ENCODE data around the gene GPC6.

GPC6 gene

DNA sequence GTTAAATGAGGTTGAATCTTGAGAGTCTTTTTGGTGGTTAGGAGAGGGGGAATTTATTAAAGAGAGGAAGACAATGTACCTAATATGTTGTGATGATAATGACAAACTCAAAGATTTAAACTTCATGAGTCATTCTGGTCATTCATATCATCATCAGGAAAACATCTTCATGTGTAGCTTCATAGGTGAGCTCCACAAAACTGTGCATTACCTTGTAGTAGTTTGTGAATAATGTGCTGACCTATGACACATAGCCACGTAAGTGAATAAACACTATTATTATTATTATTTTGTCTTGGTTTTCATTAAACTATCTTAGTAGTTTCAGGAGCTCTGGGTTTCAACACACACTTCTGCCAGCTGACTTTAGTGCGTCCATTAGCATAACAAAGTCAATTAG, 997 bp upstream of the GPC6 start:
- no peak for DNase-seq (ENCODE audit: low spot score in 2 of 2)
- no peaks in the 10 kb centered on the region for H3K36me3 Mint-ChIP-seq
- H3K9me3 Mint-ChIP-seq = peaks cover 3% of the 10 kb centered on the region

DNA sequence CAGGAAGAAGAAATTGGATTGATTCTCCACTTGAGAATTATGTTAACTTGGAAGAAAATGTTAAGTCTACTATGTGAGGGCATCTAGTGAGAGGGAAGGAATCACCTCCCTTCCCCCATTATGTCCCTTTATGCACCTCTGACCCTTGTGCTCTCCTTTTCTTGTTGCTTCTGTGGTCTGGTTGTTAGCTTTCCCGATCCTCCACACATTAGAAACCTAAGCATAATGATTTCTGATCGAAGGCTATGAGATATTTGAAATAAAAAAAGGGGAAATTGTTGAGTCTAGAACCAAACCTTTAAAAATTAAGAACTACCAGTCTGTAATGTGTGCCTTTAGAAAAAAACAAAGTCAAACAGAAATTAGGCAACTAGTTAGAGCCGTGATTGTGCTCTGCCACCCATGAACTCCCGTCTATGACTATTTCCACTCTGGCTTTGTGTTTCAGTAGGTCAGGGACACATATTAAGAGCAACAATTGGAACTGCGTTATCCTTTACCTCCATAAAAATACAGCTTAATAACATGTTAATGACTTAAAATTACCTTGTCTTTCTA, 463 bp upstream of the GPC6 start:
- ATAC-seq (no peak), DNase-seq (ENCODE audit: low spot score in 2 of 2) (no peak)
- Mint-ChIP-seq H3K36me3 (no peaks in the 10 kb centered on the region), H3K4me3 (no peak overlapping the region), H3K4me1 (peaks cover 7% of the 10 kb centered on the region), H3K9me3 (peaks cover 3% of the 10 kb centered on the region), H3K27ac (no peak overlapping the region)

More for the DNA sequence above, 997 bp upstream of the GPC6 start:
- no peak for ATAC-seq
- Mint-ChIP-seq H3K4me1 (peaks cover 7% of the 10 kb centered on the region), H3K27ac (no peak overlapping the region), H3K4me3 (no peak overlapping the region)

DNA sequence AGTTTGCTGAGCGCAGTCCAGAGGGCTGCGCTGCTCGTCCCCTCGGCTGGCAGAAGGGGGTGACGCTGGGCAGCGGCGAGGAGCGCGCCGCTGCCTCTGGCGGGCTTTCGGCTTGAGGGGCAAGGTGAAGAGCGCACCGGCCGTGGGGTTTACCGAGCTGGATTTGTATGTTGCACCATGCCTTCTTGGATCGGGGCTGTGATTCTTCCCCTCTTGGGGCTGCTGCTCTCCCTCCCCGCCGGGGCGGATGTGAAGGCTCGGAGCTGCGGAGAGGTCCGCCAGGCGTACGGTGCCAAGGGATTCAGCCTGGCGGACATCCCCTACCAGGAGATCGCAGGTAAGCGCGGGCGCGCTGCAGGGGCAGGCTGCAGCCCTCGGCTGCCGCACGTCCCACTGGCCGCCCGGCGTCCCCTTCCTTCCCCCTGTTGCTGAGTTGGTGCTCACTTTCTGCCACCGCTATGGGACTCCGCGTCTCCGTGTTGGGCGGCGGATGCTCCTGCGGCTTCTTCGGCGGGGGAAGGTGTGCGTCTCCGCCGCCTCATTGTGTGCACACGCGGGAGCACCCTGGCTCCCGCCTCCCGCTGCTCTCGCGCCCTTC, 772 bp downstream of the GPC6 start:
- Mint-ChIP-seq H3K4me1 (peaks cover 7% of the 10 kb centered on the region), H3K4me3 (no peak overlapping the region), H3K27ac (no peak overlapping the region), H3K36me3 (no peaks in the 10 kb centered on the region), H3K9me3 (peaks cover 3% of the 10 kb centered on the region)
- no peak for DNase-seq (ENCODE audit: low spot score in 2 of 2)
- no peak for ATAC-seq

DNA sequence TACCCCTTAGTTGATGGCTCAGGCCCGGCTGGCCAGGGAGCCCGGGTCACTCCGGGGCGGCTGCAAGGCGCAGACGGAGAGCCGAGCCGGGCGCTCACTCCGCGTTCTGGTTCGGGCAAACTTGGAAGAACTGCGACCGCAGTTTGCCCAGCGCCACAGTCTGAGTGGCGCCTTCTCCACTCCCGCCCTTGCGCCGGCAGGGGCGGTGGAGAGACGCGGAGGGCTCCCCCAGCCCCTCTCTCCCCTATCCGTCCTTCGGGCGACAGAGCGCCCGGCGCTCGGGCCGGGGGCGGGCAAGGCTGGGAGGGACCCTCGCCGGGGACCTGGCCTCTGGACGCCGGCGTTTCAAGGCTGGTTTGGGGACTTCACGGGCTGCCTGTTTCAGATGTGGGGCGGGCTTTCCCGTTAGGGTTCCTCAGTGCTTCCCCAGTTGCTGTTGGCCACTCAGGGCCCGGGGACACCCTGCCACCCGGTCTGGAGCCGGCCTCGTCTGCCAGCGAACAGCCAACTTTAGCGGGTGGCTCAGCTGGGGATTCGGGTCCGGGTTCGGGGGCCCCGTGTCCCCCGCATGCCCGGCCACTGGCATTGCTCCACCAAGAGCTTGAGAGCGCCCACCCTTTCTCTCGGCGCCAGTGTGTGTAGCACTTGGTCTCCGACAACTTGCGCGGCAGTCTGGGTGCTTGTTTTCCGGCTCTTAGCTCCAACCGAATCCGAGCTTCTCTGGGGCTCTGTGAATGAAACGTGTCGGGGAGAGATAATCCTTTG, 1.5 kb downstream of the GPC6 start:
- Mint-ChIP-seq H3K36me3 (no peaks in the 10 kb centered on the region), H3K27ac (no peak overlapping the region), H3K4me1 (peaks cover 7% of the 10 kb centered on the region), H3K9me3 (peaks cover 3% of the 10 kb centered on the region), H3K4me3 (no peak overlapping the region)
- DNase-seq (ENCODE audit: low spot score in 2 of 2) = no peak
- no peak for ATAC-seq

DNA sequence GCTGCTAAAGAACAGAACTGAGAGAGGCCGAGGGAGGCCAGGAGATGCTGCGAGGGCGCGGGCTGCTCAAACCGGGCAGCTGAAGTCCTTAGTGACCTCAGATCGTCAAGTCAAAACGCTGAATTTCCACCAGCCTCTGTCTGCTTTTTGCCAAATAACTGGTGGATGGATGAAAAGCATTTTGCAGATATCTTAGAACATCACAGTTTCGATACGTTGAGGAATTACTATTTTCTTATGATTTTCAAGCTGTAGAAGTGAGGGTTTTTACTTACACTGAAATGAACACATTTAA, 2.0 kb downstream of the GPC6 start:
- ATAC-seq (no peak), DNase-seq (ENCODE audit: low spot score in 2 of 2) (no peak)
- no peak overlapping the region for H3K4me3 Mint-ChIP-seq
- peaks cover 7% of the 10 kb centered on the region for H3K4me1 Mint-ChIP-seq
- H3K27ac Mint-ChIP-seq = no peak overlapping the region
- H3K36me3 Mint-ChIP-seq = no peaks in the 10 kb centered on the region
- peaks cover 3% of the 10 kb centered on the region for H3K9me3 Mint-ChIP-seq

DNA sequence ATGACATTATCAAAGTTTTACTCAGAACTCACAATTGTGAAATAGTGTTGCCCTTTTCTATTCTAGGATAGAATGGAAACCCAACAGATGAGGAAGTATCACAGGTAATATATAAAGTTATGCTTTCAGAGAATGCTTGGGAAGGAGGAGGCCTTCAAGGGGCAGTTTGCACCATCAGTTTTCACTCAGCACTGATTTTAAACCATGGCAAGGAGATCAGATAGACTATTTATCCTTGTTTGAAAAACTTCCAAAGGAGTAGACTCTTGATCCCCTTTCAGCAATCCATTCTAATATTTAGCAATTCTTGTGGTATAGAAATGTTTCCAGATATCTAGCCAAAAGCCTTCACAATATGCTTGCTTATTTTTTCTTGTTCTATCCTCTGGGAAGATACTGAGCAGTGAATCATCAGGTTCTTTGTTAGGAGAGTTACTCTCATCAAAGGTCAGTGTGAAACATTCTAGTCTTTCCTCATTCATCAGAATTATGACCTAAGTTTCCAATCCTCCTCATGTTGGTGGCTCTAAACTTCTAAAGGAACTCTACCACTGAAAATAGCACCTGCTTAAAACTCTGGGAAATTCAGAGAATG, 3.8 kb downstream of the GPC6 start:
- DNase-seq (ENCODE audit: low spot score in 2 of 2) (no peak), ATAC-seq (no peak)
- Mint-ChIP-seq H3K36me3 (no peaks in the 10 kb centered on the region), H3K4me1 (peaks cover 7% of the 10 kb centered on the region), H3K9me3 (peaks cover 4% of the 10 kb centered on the region), H3K4me3 (no peak overlapping the region), H3K27ac (no peak overlapping the region)

DNA sequence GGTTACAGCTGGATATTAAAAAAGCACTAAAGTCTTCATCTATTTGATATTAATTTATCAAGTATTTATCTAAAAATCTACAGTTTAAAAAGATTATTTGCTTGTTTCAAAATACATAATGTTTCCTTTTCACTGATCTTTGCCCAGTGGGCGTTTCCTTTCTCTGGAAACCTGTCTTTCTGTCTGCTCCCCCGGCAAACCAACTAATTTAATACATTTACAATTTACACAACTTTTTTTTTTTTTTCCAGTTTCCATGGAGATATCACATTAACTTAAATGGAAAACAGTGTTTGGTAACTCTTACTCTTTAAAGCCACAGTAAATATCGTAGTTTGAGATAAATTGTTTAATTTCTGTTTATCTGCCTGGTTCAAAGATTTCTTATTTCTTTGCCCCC, 5.3 kb downstream of the GPC6 start:
- H3K4me1 Mint-ChIP-seq = peaks cover 5% of the 10 kb centered on the region
- H3K27ac Mint-ChIP-seq = no peak overlapping the region
- no peak for DNase-seq (ENCODE audit: low spot score in 2 of 2)
- H3K9me3 Mint-ChIP-seq = peaks cover 4% of the 10 kb centered on the region
- H3K4me3 Mint-ChIP-seq = no peak overlapping the region
- no peak for ATAC-seq
- H3K36me3 Mint-ChIP-seq = no peaks in the 10 kb centered on the region

DNA sequence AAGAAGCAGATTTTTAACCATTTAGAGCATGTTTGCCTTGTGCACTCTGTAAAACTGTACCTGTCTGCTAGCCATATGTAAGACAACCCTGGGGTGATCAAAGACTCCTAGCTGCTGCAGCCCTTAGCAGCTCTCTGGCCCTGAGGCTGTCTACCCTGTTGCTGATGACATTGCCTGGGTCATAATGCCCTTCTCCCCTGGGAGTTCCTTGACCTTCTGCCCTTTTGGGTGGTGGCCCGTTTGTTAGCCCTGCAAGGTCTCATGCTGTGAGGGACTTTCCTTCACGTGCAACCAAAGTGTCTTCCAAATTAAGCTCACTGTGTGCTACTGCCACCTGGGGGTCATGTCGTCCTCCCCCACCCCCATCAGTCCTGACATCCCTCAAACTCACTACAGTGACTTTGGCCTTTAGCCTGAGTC, 7.4 kb downstream of the GPC6 start:
- DNase-seq (ENCODE audit: low spot score in 2 of 2) = no peak
- Mint-ChIP-seq H3K4me3 (no peak overlapping the region), H3K9me3 (peaks cover 6% of the 10 kb centered on the region), H3K36me3 (no peaks in the 10 kb centered on the region), H3K27ac (no peak overlapping the region), H3K4me1 (no peaks in the 10 kb centered on the region)
- no peak for ATAC-seq

DNA sequence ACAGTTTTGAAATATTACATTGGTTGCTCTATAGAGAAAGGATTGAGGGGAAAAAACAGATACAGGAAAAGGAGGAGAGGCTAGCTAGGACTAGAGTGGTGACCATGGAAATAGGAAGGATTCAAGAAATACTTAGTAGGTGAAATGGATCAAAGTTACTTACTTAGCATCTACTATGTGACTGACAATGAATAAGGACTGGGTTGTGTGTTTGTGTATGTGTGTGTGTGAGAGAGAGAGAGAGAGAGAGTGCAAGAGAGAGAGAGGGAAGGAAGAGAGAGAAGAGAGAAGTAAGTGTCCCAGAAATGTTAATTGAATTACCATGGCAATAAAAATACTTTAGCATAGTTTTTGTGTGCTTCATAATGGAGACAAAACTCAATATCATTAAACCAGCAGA, 7.9 kb downstream of the GPC6 start:
- Mint-ChIP-seq H3K9me3 (peaks cover 11% of the 10 kb centered on the region), H3K4me3 (no peak overlapping the region), H3K27ac (no peak overlapping the region), H3K4me1 (no peaks in the 10 kb centered on the region), H3K36me3 (no peaks in the 10 kb centered on the region)
- DNase-seq (ENCODE audit: low spot score in 2 of 2) (no peak), ATAC-seq (no peak)

DNA sequence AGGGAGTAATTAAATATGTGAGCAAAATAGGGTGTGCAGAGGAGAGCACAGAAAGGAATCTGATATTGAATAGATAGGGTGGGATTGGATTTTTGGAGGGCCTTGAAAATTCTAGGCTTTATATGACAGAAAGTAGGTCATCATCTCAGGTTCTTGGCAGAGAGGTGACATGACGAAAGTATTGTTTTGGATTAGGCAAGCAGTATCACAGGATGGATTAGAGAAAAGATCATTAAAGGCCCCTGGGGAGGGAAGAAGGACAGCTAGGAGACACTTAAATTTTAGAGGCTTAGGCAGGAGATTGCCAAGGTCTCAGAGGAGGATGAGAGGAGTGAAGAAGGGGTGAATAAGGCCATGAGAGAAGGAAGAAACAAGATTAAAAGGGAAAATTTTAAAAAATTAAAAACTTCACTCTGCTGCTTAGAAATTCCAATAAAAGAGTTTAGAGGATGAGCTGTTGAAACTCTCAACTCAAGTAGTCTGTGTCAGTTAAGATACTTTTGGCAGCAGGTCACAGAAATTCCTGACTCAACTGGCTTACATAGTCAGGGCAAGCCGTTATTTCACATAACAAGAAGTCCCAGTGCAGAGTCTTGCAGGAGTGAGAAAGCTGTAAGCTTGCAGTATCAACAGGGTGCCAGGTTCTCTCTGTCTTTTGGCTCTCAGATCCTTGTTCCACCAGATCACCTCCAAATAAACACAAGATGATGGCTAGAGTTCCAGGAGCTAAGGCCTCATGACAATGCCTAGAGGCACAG, 8.8 kb downstream of the GPC6 start:
- no peak overlapping the region for H3K4me3 Mint-ChIP-seq
- no peak for DNase-seq (ENCODE audit: low spot score in 2 of 2)
- peaks cover 17% of the 10 kb centered on the region for H3K9me3 Mint-ChIP-seq
- no peak for ATAC-seq
- H3K27ac Mint-ChIP-seq = no peak overlapping the region
- no peaks in the 10 kb centered on the region for H3K4me1 Mint-ChIP-seq
- no peaks in the 10 kb centered on the region for H3K36me3 Mint-ChIP-seq

DNA sequence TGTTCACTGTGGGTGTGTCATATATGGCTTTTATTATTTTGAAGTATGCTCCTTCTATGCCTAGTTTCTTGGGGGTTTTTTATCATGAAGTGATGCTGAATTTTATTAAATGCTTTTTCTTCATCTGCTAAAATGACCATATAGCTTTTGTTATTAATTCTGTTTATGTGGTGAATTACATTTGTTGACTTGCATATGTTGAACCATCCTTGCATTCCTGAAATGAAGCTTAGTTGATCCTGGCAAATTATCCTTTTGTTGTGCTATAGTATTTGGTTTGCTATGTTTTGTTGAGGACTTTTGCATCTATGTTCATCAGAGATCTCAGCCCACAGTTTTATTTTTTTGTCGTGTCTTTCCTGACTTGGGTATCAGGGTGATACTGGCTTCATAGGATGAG, 12.1 kb downstream of the GPC6 start:
- Mint-ChIP-seq H3K27ac (no peak overlapping the region), H3K4me1 (no peaks in the 10 kb centered on the region), H3K9me3 (peaks cover 17% of the 10 kb centered on the region), H3K4me3 (no peak overlapping the region), H3K36me3 (no peaks in the 10 kb centered on the region)
- ATAC-seq (no peak), DNase-seq (ENCODE audit: low spot score in 2 of 2) (no peak)

DNA sequence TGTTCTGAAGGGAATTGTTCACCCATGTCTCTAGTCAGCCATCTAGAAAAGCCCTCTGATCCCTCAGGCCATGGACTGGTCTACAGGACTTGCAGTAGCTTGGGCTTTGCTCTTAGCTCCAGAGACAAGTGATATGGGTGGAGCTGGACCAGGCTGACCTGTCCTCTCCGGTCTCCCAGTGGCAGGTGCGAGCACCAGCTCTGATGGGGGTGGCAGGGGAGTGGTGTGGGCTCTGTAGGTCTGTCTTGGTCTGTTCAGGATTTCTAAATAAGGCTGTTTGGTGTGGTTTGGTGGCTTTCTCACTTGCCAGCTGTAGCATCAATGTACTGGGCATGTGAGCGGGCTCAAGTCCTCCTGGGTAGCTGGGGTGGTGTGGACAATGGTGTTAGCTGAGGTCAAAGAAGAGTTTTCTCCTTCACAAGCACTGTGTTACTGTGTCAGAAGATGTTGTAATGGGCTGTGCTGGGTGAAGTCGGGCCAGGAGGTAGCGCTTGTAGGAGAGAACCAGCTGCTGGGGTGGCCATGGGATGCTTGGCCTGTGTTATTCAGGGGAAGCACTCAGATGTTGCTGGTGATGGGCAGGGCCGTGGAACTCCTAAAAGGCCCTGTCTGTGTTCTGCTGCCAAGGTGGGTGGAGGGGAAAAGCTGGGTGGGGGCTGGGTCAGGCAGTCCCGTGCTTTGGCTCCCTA, 16.9 kb downstream of the GPC6 start:
- no peak overlapping the region for H3K4me3 Mint-ChIP-seq
- H3K9me3 Mint-ChIP-seq = peaks cover 15% of the 10 kb centered on the region
- H3K27ac Mint-ChIP-seq = no peak overlapping the region
- no peaks in the 10 kb centered on the region for H3K4me1 Mint-ChIP-seq
- no peaks in the 10 kb centered on the region for H3K36me3 Mint-ChIP-seq
- DNase-seq (ENCODE audit: low spot score in 2 of 2) = no peak
- no peak for ATAC-seq

DNA sequence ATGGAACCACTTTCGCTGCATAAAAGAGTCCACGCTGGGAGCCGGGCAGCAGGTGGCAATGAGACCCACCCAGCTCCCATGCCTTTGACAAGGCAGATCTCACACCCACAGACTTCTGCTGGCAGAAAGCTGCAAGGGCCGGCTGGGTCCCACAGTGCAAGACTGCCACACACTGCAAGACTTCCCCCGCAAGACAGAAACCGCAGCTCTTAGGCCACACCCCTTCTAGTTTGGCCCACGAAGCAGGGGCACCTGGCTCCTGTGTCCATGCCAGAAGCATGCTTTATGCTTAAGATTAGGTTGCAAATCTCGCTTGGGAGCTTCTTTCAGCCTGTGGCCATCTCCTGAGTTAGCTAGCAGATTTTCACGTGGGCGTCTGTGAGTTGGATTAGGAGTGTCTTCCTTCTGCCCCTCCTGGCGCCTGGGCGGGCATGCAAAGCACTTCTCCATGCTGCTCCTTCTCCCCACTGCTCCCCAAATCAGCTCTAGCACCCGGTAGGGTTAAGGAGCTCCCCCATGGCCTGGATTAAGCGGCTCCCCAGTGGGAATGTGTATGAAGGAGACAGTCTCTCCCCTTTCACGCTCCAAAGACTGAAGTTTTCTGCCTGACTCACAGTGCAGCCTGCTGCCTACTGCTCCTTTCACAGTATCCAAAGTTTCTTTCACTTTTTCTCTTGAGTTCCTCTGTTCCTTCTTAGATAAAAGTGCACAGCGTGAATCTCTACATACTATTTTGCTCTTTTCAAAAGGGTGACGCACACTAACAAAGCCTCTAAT, 17.7 kb downstream of the GPC6 start:
- DNase-seq (ENCODE audit: low spot score in 2 of 2) = no peak
- no peaks in the 10 kb centered on the region for H3K4me1 Mint-ChIP-seq
- H3K9me3 Mint-ChIP-seq = peaks cover 10% of the 10 kb centered on the region

DNA sequence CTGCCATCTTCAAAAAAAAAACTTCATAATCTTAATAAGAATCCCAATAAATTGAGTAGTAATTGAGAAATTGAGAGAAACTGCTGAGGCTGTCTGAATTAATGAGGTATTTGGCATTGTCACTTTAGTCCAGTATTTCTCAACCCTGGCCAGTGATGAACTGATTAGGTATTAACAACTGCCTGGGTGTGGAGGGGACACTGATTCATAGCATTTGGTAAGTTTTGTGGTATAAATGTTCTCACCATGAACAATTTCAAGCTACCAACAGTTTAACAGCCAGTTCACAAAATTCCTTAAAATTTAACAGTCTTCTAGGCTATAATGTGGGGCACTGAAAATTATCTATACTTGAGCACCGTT, 18.3 kb downstream of the GPC6 start:
- no peak for DNase-seq (ENCODE audit: low spot score in 2 of 2)

More for the DNA sequence above, 17.7 kb downstream of the GPC6 start:
- H3K4me3 Mint-ChIP-seq = no peak overlapping the region
- no peaks in the 10 kb centered on the region for H3K36me3 Mint-ChIP-seq
- no peak for ATAC-seq
- H3K27ac Mint-ChIP-seq = no peak overlapping the region

More for the DNA sequence above, 18.3 kb downstream of the GPC6 start:
- Mint-ChIP-seq H3K27ac (no peak overlapping the region), H3K36me3 (no peaks in the 10 kb centered on the region), H3K4me3 (no peak overlapping the region), H3K9me3 (peaks cover 6% of the 10 kb centered on the region), H3K4me1 (no peaks in the 10 kb centered on the region)
- no peak for ATAC-seq
